Keratinocyte (primary cell): Measurements from ENCODE around the gene KRT82. TPM values are rescaled to one million over a fixed set of nuclear protein-coding genes. Genes with fewer than 3 reads are reported as not detected.

Experiments used
- DNase-seq: peaks from one replicate; pipeline ENCODE4 v3.0.0-alpha.2; 2011; ENCODE audit warnings: low read depth, missing footprints, low spot score
- FAIRE-seq: peaks from 2 replicates; lab custom pipeline; 2011; peaks lifted over from hg19 to GRCh38; lab: Jason Lieb, UNC
- H2AFZ ChIP-seq: 2 replicates; pipeline ENCODE4 v1.6.0; 2012; ENCODE audit warnings: low read length, control low read depth, inconsistent platforms; ENCODE audit not compliant: control insufficient read depth
- H3K27ac ChIP-seq: 2 replicates; pipeline ENCODE4 v1.5.1; 2011; ENCODE audit warnings: low read length; ENCODE audit not compliant: control insufficient read depth, insufficient read depth
- H3K27me3 ChIP-seq: 3 replicates; pipeline ENCODE4 v1.6.0; 2011; ENCODE audit warnings: low read length; ENCODE audit not compliant: control insufficient read depth, insufficient read depth; ENCODE audit errors: extremely low read depth
- H3K36me3 ChIP-seq, 2 experiments: 2 replicates in 1 of 2; 3 replicates in 1 of 2; pipeline ENCODE4 v1.5.1; 2011; ENCODE audit warnings: low read length in 2 of 2, mild to moderate bottlenecking in 1 of 2; ENCODE audit not compliant: control insufficient read depth in 2 of 2, insufficient read depth in 2 of 2; ENCODE audit errors: extremely low read depth in 1 of 2
- H3K4me1 ChIP-seq: 3 replicates; pipeline ENCODE4 v1.5.1; 2011; ENCODE audit warnings: low read length; ENCODE audit not compliant: control insufficient read depth, insufficient read depth; ENCODE audit errors: extremely low read depth
- H3K4me2 ChIP-seq: 3 replicates; pipeline ENCODE4 v1.6.0; 2011; ENCODE audit warnings: low read depth, low read length; ENCODE audit not compliant: control insufficient read depth, insufficient read depth; ENCODE audit errors: extremely low read depth
- H3K4me3 ChIP-seq, 3 experiments: fragments of 200-600 bp in 1 of 3; sonication (generic) in 1 of 3; 2 replicates in 2 of 3; 3 replicates in 1 of 3; pipeline ENCODE4 v1.5.1; 2011 to 2016; ENCODE audit warnings: low read length in 3 of 3, mild to moderate bottlenecking in 3 of 3, control low read depth in 2 of 3, inconsistent platforms in 1 of 3, low read depth in 1 of 3, mixed read lengths in 1 of 3, mixed run types in 1 of 3, moderate library complexity in 1 of 3; ENCODE audit not compliant: control insufficient read depth in 2 of 3, insufficient read depth in 2 of 3; ENCODE audit errors: extremely low read depth in 1 of 3
- H3K79me2 ChIP-seq: 2 replicates; pipeline ENCODE4 v1.6.0; 2012; ENCODE audit warnings: low read length; ENCODE audit not compliant: control insufficient read depth, insufficient read depth
- H3K9ac ChIP-seq: 3 replicates; pipeline ENCODE4 v1.6.0; 2011; ENCODE audit warnings: low read length; ENCODE audit not compliant: control insufficient read depth, insufficient read depth; ENCODE audit errors: extremely low read depth
- H3K9me1 ChIP-seq: 3 replicates; pipeline ENCODE4 v1.6.0; 2011; ENCODE audit warnings: low read length; ENCODE audit not compliant: control insufficient read depth, insufficient read depth; ENCODE audit errors: extremely low read depth
- H3K9me3 ChIP-seq: 2 replicates; pipeline ENCODE4 v1.5.1; 2012; ENCODE audit warnings: low read depth, low read length; ENCODE audit not compliant: control insufficient read depth
- H4K20me1 ChIP-seq: 3 replicates; pipeline ENCODE4 v1.6.0; 2011; ENCODE audit warnings: low read length; ENCODE audit not compliant: control insufficient read depth, insufficient read depth; ENCODE audit errors: extremely low read depth
- CTCF ChIP-seq, 3 experiments: IDR thresholded peaks in 1 of 3; conservative IDR thresholded peaks in 1 of 3; optimal IDR thresholded peaks in 1 of 3; 2 replicates in 2 of 3; 3 replicates in 1 of 3; pipeline versions ENCODE3 to v1.5.1; 2011; ENCODE audit warnings: low read length in 3 of 3, mild to moderate bottlenecking in 3 of 3, moderate library complexity in 2 of 3, control low read depth in 1 of 3, inconsistent platforms in 1 of 3; ENCODE audit not compliant: insufficient read depth in 2 of 3; ENCODE audit errors: extremely low read depth in 1 of 3
- EZH2 ChIP-seq: IDR thresholded peaks from one replicate; pipeline ENCODE4 v1.6.1; 2012; ENCODE audit warnings: inconsistent platforms, mild to moderate bottlenecking, low read length, moderate library complexity
- dilution Hi-C: fragments of 300-500 bp; cut with MboI; formaldehyde crosslinking; loops from one replicate; pipeline ENCODE4 v1.7.0; 2020; ENCODE audit warnings: low sequenced_read_pairs; ENCODE audit not compliant: extremely low pct_ligation_motif_present
- polyA plus RNA-seq, 5 experiments: library from polyadenylated mRNA; depleted of rRNA in 3 of 5; stranded (reverse) in 3 of 5; stranded (forward) in 1 of 5; unstranded in 1 of 5; fragments of >200 nt; gene quantifications; 1 replicate in 1 of 5; 2 replicates in 3 of 5; 3 replicates in 1 of 5; pipeline versions ENCODE4 v1.2.1 to v1.2.3, GENCODE V29; 2011 to 2012; ENCODE audit warnings: missing spikeins in 2 of 5, low read depth in 1 of 5, low replicate concordance in 1 of 5

Gene KRT82
- polyA plus RNA-seq, 1 donor (not counting 4 experiments of a cell fraction or from before 2014, with no cell fraction given) = not detected

DNA sequence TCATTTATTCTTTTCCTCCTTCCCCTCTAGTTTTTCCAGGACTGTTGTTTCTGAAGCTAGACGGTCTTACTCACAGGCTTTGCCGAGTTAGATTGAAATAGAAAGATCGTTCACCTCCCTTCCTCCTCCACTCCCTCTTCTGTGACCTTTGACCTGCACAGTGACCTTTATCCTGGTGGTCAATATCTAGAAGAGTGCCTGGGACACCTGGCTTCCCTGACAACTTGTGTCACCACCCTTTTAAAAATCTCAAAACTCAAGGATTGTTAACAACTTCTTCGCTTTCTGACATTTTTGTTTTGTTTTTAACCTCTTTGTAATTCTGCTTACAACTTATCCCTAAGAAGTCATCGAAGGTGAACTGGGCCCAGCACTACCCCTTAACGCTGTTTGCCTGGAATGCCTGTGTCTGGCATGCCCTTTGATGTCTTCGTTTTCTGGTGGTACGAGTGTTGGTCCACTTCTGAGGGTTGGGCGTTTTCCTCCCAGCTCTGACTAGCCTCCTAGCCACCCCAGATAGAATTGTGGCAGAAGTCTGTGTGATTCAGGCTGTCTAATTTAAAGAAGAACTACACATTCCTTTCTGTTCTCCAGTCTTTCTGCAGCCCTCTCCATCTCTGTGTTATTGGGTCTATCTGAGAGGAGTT lies 30.8 kb upstream of the KRT82 start:
- FAIRE-seq = peak; percentile 82
- Histone ChIP-seq H3K79me2 (peaks cover 2% of the 10 kb centered on the region), H3K27me3 (no peaks in the 10 kb centered on the region), H3K9me1 (no peaks in the 10 kb centered on the region), H3K36me3 (peaks cover 0 to 2% of the 10 kb centered on the region in 2 experiments), H4K20me1 (no peaks in the 10 kb centered on the region), H3K27ac (peak overlapping the region; percentile 89), H2AFZ (no peak overlapping the region), H3K4me3 (peak overlapping the region in 2 of 3 experiments; percentile 23), H3K4me2 (peak overlapping the region; percentile 65), H3K9me3 (no peaks in the 10 kb centered on the region), H3K4me1 (peaks cover 80% of the 10 kb centered on the region), H3K9ac (peak overlapping the region; percentile 67)
- dilution Hi-C loops = no loop called here
- TF ChIP-seq CTCF (optimal IDR thresholded peaks at IDR 0.05 in 1 of 3, IDR thresholded peaks at IDR 0.05 in 1 of 3, conservative IDR thresholded peaks at IDR 0.05 in 1 of 3; ENCODE audit: extremely low read depth in 1 of 3, insufficient read depth in 2 of 3, low read length in 3 of 3) (no peak), EZH2 (no peak)
- DNase-seq = no peak

DNA sequence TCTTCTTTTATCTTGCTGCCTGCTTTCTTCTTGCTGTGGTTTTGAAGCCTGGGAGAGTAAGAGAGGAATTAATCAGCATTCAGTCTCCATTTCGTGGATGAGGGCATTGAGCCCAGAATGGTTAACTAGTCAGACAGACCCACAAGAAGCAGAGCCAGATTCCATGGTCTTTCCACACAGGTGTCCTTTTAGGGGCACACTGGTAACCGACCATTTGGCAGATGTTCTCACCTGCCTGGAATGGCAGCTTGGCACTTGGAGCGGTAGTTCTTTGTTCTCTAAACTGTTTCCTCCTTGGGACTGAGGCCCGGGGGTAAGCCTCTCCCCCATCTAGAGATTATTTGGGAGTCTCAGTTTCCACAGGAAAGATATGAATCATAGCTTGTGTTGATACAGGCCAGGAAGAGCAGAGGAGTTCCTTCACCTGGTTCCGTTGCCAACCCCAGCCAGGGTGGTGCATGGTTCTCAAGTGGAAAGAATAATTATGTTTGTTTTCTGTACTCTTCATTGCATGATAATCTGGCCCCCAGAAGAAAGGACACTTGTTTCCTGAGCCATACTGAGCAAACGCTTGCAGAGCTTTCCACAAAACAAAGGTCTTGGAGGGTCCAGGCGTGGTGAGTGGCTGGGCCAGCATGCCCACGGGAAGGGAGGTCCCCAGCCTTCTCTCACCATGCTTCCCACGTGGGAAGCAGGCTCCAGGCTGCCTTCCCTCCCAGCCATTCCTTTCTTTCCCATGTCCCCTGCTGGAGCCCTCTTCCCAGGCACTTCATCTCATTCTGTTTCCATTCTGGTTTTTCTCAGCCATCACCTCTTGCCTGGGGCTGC lies 30.1 kb upstream of the KRT82 start:
- Histone ChIP-seq H3K27ac (peak overlapping the region; percentile 89), H3K36me3 (peaks cover 0 to 2% of the 10 kb centered on the region in 2 experiments), H3K4me3 (peak overlapping the region; percentile 1 to 23 (median 23)), H3K9me3 (no peaks in the 10 kb centered on the region), H3K9ac (peak overlapping the region; percentile 67), H2AFZ (no peak overlapping the region), H3K4me2 (peak overlapping the region; percentile 65), H4K20me1 (no peaks in the 10 kb centered on the region), H3K4me1 (peaks cover 73% of the 10 kb centered on the region), H3K9me1 (no peaks in the 10 kb centered on the region), H3K79me2 (peaks cover 2% of the 10 kb centered on the region), H3K27me3 (no peaks in the 10 kb centered on the region)
- DNase-seq (no peak), FAIRE-seq (peak; percentile 98)
- no peak for TF ChIP-seq EZH2
- no peak for TF ChIP-seq CTCF (optimal IDR thresholded peaks at IDR 0.05 in 1 of 3, IDR thresholded peaks at IDR 0.05 in 1 of 3, conservative IDR thresholded peaks at IDR 0.05 in 1 of 3; ENCODE audit: extremely low read depth in 1 of 3, insufficient read depth in 2 of 3, low read length in 3 of 3)
- dilution Hi-C loops = no loop called here
